Measurements from ENCODE around the gene TC2N.
"Not testable (repeated sequence)": the region's sequence is repeated elsewhere in the genome, so short reads cannot be mapped to it uniquely, and the experiment has no call there.

DNA sequence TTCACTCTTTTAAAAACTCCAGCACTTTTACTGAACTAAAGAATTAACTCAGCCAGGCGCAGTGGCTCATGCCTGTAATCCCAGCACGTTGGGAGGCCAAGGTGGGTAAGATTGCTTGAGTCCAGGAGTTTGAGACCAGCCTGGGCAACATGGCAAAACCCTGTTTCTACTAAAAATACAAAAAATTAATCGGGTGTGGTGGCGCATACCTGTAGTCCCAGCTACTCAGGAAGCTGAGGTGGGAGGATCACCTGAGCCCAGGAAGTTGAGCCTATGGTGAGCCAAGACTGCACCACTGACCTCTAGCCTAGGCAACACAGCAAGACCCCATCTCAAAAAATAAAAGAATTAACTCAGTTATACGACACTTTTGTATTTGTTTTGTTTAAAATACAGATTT lies 30.4 kb upstream of the TC2N start:
- not testable (repeated sequence) for TF ChIP-seq GATA2 (IDR thresholded peaks at IDR 0.05; ENCODE audit: insufficient read depth, insufficient read length, low read depth, low read length); EZH2 (IDR thresholded peaks at IDR 0.05; ENCODE audit: borderline replicate concordance, low read depth, low read length, severe bottlenecking)
- TF ChIP-seq, protein P1, sequence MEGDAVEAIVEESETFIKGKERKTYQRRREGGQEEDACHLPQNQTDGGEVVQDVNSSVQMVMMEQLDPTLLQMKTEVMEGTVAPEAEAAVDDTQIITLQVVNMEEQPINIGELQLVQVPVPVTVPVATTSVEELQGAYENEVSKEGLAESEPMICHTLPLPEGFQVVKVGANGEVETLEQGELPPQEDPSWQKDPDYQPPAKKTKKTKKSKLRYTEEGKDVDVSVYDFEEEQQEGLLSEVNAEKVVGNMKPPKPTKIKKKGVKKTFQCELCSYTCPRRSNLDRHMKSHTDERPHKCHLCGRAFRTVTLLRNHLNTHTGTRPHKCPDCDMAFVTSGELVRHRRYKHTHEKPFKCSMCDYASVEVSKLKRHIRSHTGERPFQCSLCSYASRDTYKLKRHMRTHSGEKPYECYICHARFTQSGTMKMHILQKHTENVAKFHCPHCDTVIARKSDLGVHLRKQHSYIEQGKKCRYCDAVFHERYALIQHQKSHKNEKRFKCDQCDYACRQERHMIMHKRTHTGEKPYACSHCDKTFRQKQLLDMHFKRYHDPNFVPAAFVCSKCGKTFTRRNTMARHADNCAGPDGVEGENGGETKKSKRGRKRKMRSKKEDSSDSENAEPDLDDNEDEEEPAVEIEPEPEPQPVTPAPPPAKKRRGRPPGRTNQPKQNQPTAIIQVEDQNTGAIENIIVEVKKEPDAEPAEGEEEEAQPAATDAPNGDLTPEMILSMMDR (IDR thresholded peaks at IDR 0.05; ENCODE audit: extremely low read depth in 1 of 2, insufficient read depth in 1 of 2, low read depth in 1 of 2, low read length in 2 of 2): not testable (repeated sequence)

Measured in endothelial cell of umbilical vein (primary cell).